Vagina (tissue), 2 donors: ENCODE results near the gene SLC10A7. TPM values are rescaled to one million over a fixed set of nuclear protein-coding genes. Genes with fewer than 3 reads are reported as not detected.

Experiments
- DNase-seq, 2 donors: peaks; one replicate each; pipeline ENCODE4 v3.0.0-alpha.2; 2017; ENCODE audit errors: extremely low spot score in 2 of 2
- H3K27ac ChIP-seq: fragments of 200-600 bp; sonication (generic); one replicate; pipeline ENCODE4 v1.5.1; 2019
- H3K27me3 ChIP-seq: fragments of 200-600 bp; sonication (generic); one replicate; pipeline ENCODE4 v1.5.1; 2019
- H3K36me3 ChIP-seq, 2 donors: fragments of 200-600 bp; sonication (generic); one replicate each; pipeline ENCODE4 v1.5.1; 2017 to 2019
- H3K4me1 ChIP-seq: fragments of 200-600 bp; sonication (generic); one replicate; pipeline ENCODE4 v1.5.1; 2019
- H3K4me3 ChIP-seq, 2 donors: fragments of 200-600 bp; sonication (generic); 1 replicate in 1 of 2; 2 replicates in 1 of 2; pipeline ENCODE4 v1.5.1; 2016 to 2019
- H3K9me3 ChIP-seq: fragments of 200-600 bp; sonication (generic); one replicate; pipeline ENCODE4 v1.5.1; 2019
- CTCF ChIP-seq, 3 experiments: fragments of 450-650 bp in 2 of 3; fragments of 200-600 bp in 1 of 3; sonication (generic) in 1 of 3; IDR thresholded peaks; one replicate each; pipeline ENCODE4 v1.5.1; 2017 to 2019; ENCODE audit warnings: antibody characterized with exemption in 3 of 3, mild to moderate bottlenecking in 2 of 3, moderate library complexity in 2 of 3
- POLR2A ChIP-seq, 2 donors: fragments of 450-650 bp; IDR thresholded peaks; one replicate each; pipeline ENCODE4 v1.6.1; 2017; ENCODE audit warnings: antibody characterized with exemption in 2 of 2, mild to moderate bottlenecking in 2 of 2, moderate library complexity in 2 of 2
- POLR2AphosphoS5 ChIP-seq, 2 donors: sonication (generic); formaldehyde crosslinking; IDR thresholded peaks; one replicate each; pipeline ENCODE4 v1.9.0; 2017; ENCODE audit warnings: antibody characterized with exemption in 2 of 2, mild to moderate bottlenecking in 2 of 2, low read depth in 1 of 2; ENCODE audit not compliant: insufficient read depth in 1 of 2
- intact Hi-C: fragments of 100-400 bp; cut with DNase I; formaldehyde crosslinking; loops from one replicate; pipeline ENCODE4 v1.15.1; 2023
- total RNA-seq: library from RNA; depleted of rRNA; stranded (reverse); fragments of >200 nt; gene quantifications from one replicate; pipeline ENCODE4 v1.2.3, GENCODE V29; 2016

SLC10A7 gene
- total RNA-seq, 1 donor from 2014 or later = 14.2 TPM

DNA sequence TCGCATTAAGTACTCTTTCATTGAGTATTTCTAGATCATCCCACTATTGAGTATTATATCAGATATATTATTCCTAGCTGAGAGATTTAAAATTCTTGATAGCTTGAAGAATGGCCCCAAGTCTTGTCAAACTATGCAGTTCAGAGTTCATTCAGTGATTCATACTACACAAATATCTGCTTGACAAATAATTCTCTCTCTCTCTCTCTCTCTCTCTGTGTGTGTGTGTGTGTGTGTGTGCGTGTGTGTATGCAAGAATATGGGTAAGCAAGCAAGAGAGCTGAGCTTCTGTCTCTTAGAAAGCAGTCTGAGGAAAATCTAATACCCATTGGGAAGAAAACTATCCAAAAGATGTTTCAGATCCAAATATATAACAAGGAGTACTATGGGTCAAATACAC lies 142.0 kb downstream of the SLC10A7 start:
- H3K9me3 ChIP-seq = no peaks in the 10 kb centered on the region
- H3K27me3 ChIP-seq = no peaks in the 10 kb centered on the region
- no peaks in the 10 kb centered on the region for H3K36me3 ChIP-seq
- no peak overlapping the region for H3K27ac ChIP-seq
- TF ChIP-seq POLR2AphosphoS5 (IDR thresholded peaks at IDR 0.05; ENCODE audit: insufficient read depth in 1 of 2, low read depth in 1 of 2) = no peak
- no peak for TF ChIP-seq CTCF (IDR thresholded peaks at IDR 0.05)
- no peak for TF ChIP-seq POLR2A (IDR thresholded peaks at IDR 0.05)
- DNase-seq = no peak
- no peaks in the 10 kb centered on the region for H3K4me1 ChIP-seq
- intact Hi-C loops = no loop called here
- no peak overlapping the region for H3K4me3 ChIP-seq

- Histone ChIP-seq H3K27ac (no peak overlapping the region), H3K9me3 (no peaks in the 10 kb centered on the region), H3K4me3 (no peak overlapping the region), H3K4me1 (peaks cover 11% of the 10 kb centered on the region), H3K27me3 (no peaks in the 10 kb centered on the region), H3K36me3 (no peaks in the 10 kb centered on the region)
- DNase-seq = no peak
- intact Hi-C loops = no loop called here
- TF ChIP-seq CTCF (IDR thresholded peaks at IDR 0.05) (no peak), POLR2AphosphoS5 (IDR thresholded peaks at IDR 0.05; ENCODE audit: insufficient read depth in 1 of 2, low read depth in 1 of 2) (no peak), POLR2A (IDR thresholded peaks at IDR 0.05) (no peak)
Observed at GRCh38 chr4:146371812-146372211, 149.9 kb downstream of the SLC10A7 start.

DNA sequence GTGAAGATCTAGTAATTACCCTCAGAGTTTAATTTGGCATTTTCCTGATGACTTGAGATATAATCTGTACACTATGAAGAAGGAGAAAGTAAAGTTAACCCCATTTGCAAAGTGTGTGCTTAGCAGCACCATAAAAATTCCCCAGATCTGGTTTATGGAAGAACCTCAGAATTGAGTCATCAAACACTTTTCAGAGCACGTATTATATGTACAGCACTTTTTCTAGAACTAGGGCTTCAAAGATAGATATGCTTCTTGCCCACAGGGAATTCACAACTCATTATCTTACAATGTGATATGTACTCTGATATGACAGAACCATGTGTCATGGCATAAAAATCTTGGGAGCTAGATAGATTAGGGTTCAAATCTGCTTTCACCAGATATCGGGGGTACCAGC lies 150.9 kb downstream of the SLC10A7 start:
- H3K9me3 ChIP-seq = no peaks in the 10 kb centered on the region
- no peak for DNase-seq
- H3K4me3 ChIP-seq = no peak overlapping the region
- no peaks in the 10 kb centered on the region for H3K36me3 ChIP-seq
- H3K27me3 ChIP-seq = no peaks in the 10 kb centered on the region
- TF ChIP-seq CTCF (IDR thresholded peaks at IDR 0.05) (no peak), POLR2AphosphoS5 (IDR thresholded peaks at IDR 0.05; ENCODE audit: insufficient read depth in 1 of 2, low read depth in 1 of 2) (no peak), POLR2A (IDR thresholded peaks at IDR 0.05) (no peak)
- no peak overlapping the region for H3K27ac ChIP-seq
- intact Hi-C loops = no loop called here
- peaks cover 11% of the 10 kb centered on the region for H3K4me1 ChIP-seq

DNA sequence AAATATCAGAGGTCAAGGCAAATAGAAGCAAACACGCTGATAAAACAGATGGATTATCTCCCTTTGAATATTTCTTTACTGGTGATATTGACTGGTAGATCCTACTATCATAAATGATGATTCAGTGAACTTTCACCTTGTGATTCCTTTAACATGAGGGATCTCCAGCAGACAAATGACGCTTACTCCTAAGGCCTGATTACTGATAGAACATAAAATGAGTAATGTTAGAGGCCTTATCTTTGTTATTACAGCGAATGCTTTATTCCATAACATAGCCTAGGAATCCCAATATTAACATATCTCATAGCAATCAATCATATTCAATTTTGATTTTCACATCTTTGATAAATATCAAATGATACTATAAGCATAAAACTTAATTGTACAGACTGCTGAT lies 152.3 kb downstream of the SLC10A7 start:
- H3K4me3 ChIP-seq = no peak overlapping the region
- no peak for DNase-seq
- intact Hi-C loops = no loop called here
- H3K36me3 ChIP-seq = no peaks in the 10 kb centered on the region
- H3K27ac ChIP-seq = no peak overlapping the region
- no peaks in the 10 kb centered on the region for H3K9me3 ChIP-seq
- no peaks in the 10 kb centered on the region for H3K27me3 ChIP-seq
- TF ChIP-seq POLR2A (IDR thresholded peaks at IDR 0.05) = no peak
- no peak for TF ChIP-seq POLR2AphosphoS5 (IDR thresholded peaks at IDR 0.05; ENCODE audit: insufficient read depth in 1 of 2, low read depth in 1 of 2)
- no peak for TF ChIP-seq CTCF (IDR thresholded peaks at IDR 0.05)
- peaks cover 11% of the 10 kb centered on the region for H3K4me1 ChIP-seq

DNA sequence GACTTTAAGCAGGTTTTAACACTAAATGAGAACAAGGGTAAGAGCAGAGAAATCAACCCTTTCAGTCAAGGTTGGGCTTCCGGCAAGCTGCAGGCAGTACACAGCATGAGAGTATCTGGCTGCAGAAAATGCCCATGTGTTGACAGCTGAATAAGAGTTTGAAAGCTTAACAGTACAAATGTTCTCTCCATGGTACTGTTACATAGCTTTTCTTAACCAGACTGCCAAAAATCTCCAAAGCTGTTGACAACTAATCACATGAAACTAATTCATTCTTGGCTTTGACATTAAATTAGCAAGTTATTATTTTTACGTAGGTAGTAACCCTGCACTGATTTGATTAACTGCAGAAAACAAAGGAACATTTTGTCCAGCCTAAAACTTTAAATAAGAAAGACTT lies 153.5 kb downstream of the SLC10A7 start:
- intact Hi-C loops = no loop called here
- no peaks in the 10 kb centered on the region for H3K27me3 ChIP-seq
- no peak for DNase-seq
- H3K9me3 ChIP-seq = no peaks in the 10 kb centered on the region
- H3K4me1 ChIP-seq = peaks cover 11% of the 10 kb centered on the region
- no peak overlapping the region for H3K4me3 ChIP-seq
- H3K27ac ChIP-seq = no peak overlapping the region
- TF ChIP-seq CTCF (IDR thresholded peaks at IDR 0.05) (no peak), POLR2AphosphoS5 (IDR thresholded peaks at IDR 0.05; ENCODE audit: insufficient read depth in 1 of 2, low read depth in 1 of 2) (no peak), POLR2A (IDR thresholded peaks at IDR 0.05) (no peak)
- H3K36me3 ChIP-seq = no peaks in the 10 kb centered on the region
